ENCODE data around the gene IMP4. TPM values are rescaled to one million over a fixed set of nuclear protein-coding genes. Genes with fewer than 3 reads are reported as not detected.

IMP4 gene
- total RNA-seq, 2 experiments from 2014 or later = 81.7 to 88.1 TPM

DNA sequence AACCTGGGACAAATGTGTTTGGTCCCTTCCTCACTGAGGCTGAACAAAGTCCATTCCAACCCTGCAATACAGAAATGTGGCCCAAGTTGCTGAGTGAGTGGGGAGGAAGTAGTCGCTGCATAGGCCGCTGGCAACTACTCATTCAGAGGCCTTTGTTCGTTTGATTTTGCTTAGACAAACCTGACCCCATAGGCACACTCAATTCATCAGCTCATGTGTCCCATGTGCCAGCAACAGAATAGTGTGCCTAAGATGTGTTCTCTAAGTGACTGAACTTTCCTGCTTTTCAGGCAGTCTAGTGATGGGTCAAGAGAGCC, 36.2 kb downstream of the IMP4 start:
- H3K4me3 Mint-ChIP-seq = no peak overlapping the region
- no peak overlapping the region for H3K27ac Mint-ChIP-seq
- no peaks in the 10 kb centered on the region for H3K9me3 ChIP-seq (ENCODE audit: control insufficient read depth in 1 of 2, insufficient read depth in 1 of 2, low read length in 2 of 2)
- no peak overlapping the region for H3K27ac ChIP-seq (ENCODE audit: low read depth in 1 of 2, low read length in 2 of 2)
- no peaks in the 10 kb centered on the region for H3K27me3 ChIP-seq (ENCODE audit: control insufficient read depth in 1 of 2, insufficient read depth in 2 of 2, low read length in 2 of 2)
- ATAC-seq (ENCODE audit: poor library complexity) (no peak), DNase-seq (no peak)
- no peak overlapping the region for H3K4me3 ChIP-seq (ENCODE audit: low read length)
- H3K36me3 Mint-ChIP-seq (ENCODE audit: low read depth) = peaks cover 49% of the 10 kb centered on the region
- H3K9me3 Mint-ChIP-seq = no peaks in the 10 kb centered on the region
- peaks cover 51% of the 10 kb centered on the region for H3K4me1 ChIP-seq (ENCODE audit: insufficient read depth, low read length)
- no peaks in the 10 kb centered on the region for H3K27me3 Mint-ChIP-seq
- POLR2A ChIA-PET = interaction anchor here (0.7 to 4.6 kb wide), 4 partner anchors 12 to 197 kb away, joined by 4 to 32 read pairs (median 6); partner anchors contain the start of genes IMP4 and SMPD4
- H3K4me1 Mint-ChIP-seq (ENCODE audit: low read depth) = peaks cover 69% of the 10 kb centered on the region
- CTCF ChIA-PET = no interaction called here
- TF ChIP-seq, protein P1, sequence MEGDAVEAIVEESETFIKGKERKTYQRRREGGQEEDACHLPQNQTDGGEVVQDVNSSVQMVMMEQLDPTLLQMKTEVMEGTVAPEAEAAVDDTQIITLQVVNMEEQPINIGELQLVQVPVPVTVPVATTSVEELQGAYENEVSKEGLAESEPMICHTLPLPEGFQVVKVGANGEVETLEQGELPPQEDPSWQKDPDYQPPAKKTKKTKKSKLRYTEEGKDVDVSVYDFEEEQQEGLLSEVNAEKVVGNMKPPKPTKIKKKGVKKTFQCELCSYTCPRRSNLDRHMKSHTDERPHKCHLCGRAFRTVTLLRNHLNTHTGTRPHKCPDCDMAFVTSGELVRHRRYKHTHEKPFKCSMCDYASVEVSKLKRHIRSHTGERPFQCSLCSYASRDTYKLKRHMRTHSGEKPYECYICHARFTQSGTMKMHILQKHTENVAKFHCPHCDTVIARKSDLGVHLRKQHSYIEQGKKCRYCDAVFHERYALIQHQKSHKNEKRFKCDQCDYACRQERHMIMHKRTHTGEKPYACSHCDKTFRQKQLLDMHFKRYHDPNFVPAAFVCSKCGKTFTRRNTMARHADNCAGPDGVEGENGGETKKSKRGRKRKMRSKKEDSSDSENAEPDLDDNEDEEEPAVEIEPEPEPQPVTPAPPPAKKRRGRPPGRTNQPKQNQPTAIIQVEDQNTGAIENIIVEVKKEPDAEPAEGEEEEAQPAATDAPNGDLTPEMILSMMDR (IDR thresholded peaks at IDR 0.05) = no peak
- intact Hi-C loops (cut with DNase I, micrococcal nuclease) = loop anchor here in 1 of 2 experiments (10.0 kb wide), 4 partner anchors 194 to 1116 kb away; partner anchors contain the start of genes GPR148, MZT2A, MZT2B and PLEKHB2
- H3K36me3 ChIP-seq (ENCODE audit: insufficient read depth, low read length) = peaks cover 22% of the 10 kb centered on the region

- intact Hi-C loops (cut with DNase I, micrococcal nuclease) = no loop called here
- CTCF ChIA-PET = no interaction called here
- no peaks in the 10 kb centered on the region for H3K9me3 ChIP-seq (ENCODE audit: control insufficient read depth in 1 of 2, insufficient read depth in 1 of 2, low read length in 2 of 2)
- H3K36me3 ChIP-seq (ENCODE audit: insufficient read depth, low read length) = peaks cover 19% of the 10 kb centered on the region
- POLR2A ChIA-PET = interaction anchor here (4.6 kb wide), 1 partner anchor 38 kb away, joined by 32 read pairs; the partner anchor contains the start of gene IMP4
- Mint-ChIP-seq H3K27ac (no peak overlapping the region), H3K9me3 (no peaks in the 10 kb centered on the region), H3K27me3 (no peaks in the 10 kb centered on the region), H3K4me1 (ENCODE audit: low read depth) (peaks cover 54% of the 10 kb centered on the region), H3K4me3 (no peak overlapping the region), H3K36me3 (ENCODE audit: low read depth) (peaks cover 39% of the 10 kb centered on the region)
- H3K27me3 ChIP-seq (ENCODE audit: control insufficient read depth in 1 of 2, insufficient read depth in 2 of 2, low read length in 2 of 2) = no peaks in the 10 kb centered on the region
- H3K4me3 ChIP-seq (ENCODE audit: low read length) = no peak overlapping the region
- DNase-seq (peak in 1 of 14 experiments; percentile 13), ATAC-seq (ENCODE audit: poor library complexity) (no peak)
- no peak overlapping the region for H3K27ac ChIP-seq (ENCODE audit: low read depth in 1 of 2, low read length in 2 of 2)
- TF ChIP-seq, protein P1 (IDR thresholded peaks at IDR 0.05) = no peak
- peaks cover 43% of the 10 kb centered on the region for H3K4me1 ChIP-seq (ENCODE audit: insufficient read depth, low read length)
These were observed 37.6 kb downstream of the IMP4 start for GRCh38 chr2:130380096-130380934.

DNA sequence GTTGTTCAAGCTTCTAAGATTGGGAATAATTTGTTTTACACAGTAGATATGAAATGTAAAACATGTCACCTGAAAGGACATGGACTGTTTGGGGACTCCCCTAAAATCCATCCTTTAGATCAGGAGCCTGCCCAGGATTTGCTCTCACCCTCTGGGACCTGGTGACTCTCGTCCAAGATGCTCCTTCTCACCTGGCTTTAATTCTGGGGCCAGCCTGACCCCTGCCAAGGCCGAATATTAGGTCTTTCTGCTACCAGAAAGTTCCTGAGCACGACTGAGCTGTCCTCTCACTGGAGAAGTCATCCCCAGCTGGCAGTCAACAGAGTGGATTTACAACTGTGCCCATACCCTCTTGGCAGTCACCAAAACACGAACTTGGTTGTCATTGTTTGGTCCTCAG, 38.4 kb downstream of the IMP4 start:
- Mint-ChIP-seq H3K27ac (no peak overlapping the region), H3K4me3 (no peak overlapping the region), H3K27me3 (no peaks in the 10 kb centered on the region), H3K4me1 (ENCODE audit: low read depth) (peaks cover 46% of the 10 kb centered on the region), H3K9me3 (no peaks in the 10 kb centered on the region), H3K36me3 (ENCODE audit: low read depth) (peaks cover 33% of the 10 kb centered on the region)
- TF ChIP-seq, protein P1 (IDR thresholded peaks at IDR 0.05) = no peak
- H3K36me3 ChIP-seq (ENCODE audit: insufficient read depth, low read length) = peaks cover 16% of the 10 kb centered on the region
- ChIA-PET CTCF (no interaction called here), POLR2A (no interaction called here)
- DNase-seq (no peak), ATAC-seq (ENCODE audit: poor library complexity) (no peak)
- no peaks in the 10 kb centered on the region for H3K27me3 ChIP-seq (ENCODE audit: control insufficient read depth in 1 of 2, insufficient read depth in 2 of 2, low read length in 2 of 2)
- H3K4me3 ChIP-seq (ENCODE audit: low read length) = no peak overlapping the region
- no peaks in the 10 kb centered on the region for H3K9me3 ChIP-seq (ENCODE audit: control insufficient read depth in 1 of 2, insufficient read depth in 1 of 2, low read length in 2 of 2)
- peaks cover 35% of the 10 kb centered on the region for H3K4me1 ChIP-seq (ENCODE audit: insufficient read depth, low read length)
- intact Hi-C loops (cut with DNase I, micrococcal nuclease) = no loop called here
- H3K27ac ChIP-seq (ENCODE audit: low read depth in 1 of 2, low read length in 2 of 2) = no peak overlapping the region
